Fibroblast of villous mesenchyme (primary cell): ENCODE results near the gene FBL. TPM values are rescaled to one million over a fixed set of nuclear protein-coding genes. Genes with fewer than 3 reads are reported as not detected.

ENCODE experiments used
- DNase-seq: peaks from one replicate; pipeline ENCODE4 v3.0.0-alpha.2; 2010; ENCODE audit warnings: low read depth
- H3K4me3 ChIP-seq: 2 replicates; pipeline ENCODE4 v1.5.1; 2011; ENCODE audit warnings: low read depth, mild to moderate bottlenecking, low read length
- CTCF ChIP-seq: IDR thresholded peaks from 2 replicates; pipeline ENCODE4 v1.5.1; 2012; ENCODE audit warnings: low read depth, mild to moderate bottlenecking, low read length; ENCODE audit not compliant: insufficient read depth
- total RNA-seq: library from RNA; depleted of rRNA; stranded (reverse); fragments of >200 nt; gene quantifications from 2 replicates; pipeline ENCODE4 v1.2.3, GENCODE V29; 2012

FBL gene
- total RNA-seq, 1 donor, result 83.3 TPM

GRCh38 chr19:39823686-39824085 is 22.5 kb downstream of the FBL start:
- TF ChIP-seq CTCF, result no peak
- peak overlapping the region; percentile 71 for H3K4me3 ChIP-seq
- DNase-seq, result no peak

GRCh38 chr19:39820696-39821095 is 25.5 kb downstream of the FBL start:
- no peak for TF ChIP-seq CTCF
- DNase-seq, result no peak
- no peak overlapping the region for H3K4me3 ChIP-seq

GRCh38 chr19:39819786-39820185 is 26.4 kb downstream of the FBL start:
- TF ChIP-seq CTCF, result no peak
- H3K4me3 ChIP-seq, result no peak overlapping the region
- DNase-seq, result no peak

GRCh38 chr19:39818626-39819097 is 27.5 kb downstream of the FBL start:
- H3K4me3 ChIP-seq, result no peak overlapping the region
- DNase-seq, result no peak
- TF ChIP-seq CTCF, result no peak

- no peak for TF ChIP-seq CTCF
- DNase-seq, result no peak
- H3K4me3 ChIP-seq, result no peak overlapping the region
Measured at GRCh38 chr19:39817888-39818561, 28.2 kb downstream of the FBL start.

GRCh38 chr19:39816287-39817048 is 29.7 kb downstream of the FBL start:
- no peak for DNase-seq
- TF ChIP-seq CTCF, result no peak
- no peak overlapping the region for H3K4me3 ChIP-seq
